Sigmoid colon (tissue), 7 donors: ENCODE data around the gene SLC39A11. TPM values are rescaled to one million over a fixed set of nuclear protein-coding genes. Genes with fewer than 3 reads are reported as not detected.

Experiments
- DNase-seq: peaks from one replicate; pipeline ENCODE4 v3.0.0-alpha.2; 2019
- H3K27ac ChIP-seq, 4 donors: fragments of 200-600 bp; sonication (generic); one replicate each; pipeline ENCODE4 v1.5.1; 2016 to 2019; ENCODE audit warnings: mild to moderate bottlenecking in 1 of 4
- H3K27me3 ChIP-seq, 3 donors: fragments of 200-600 bp; sonication (generic); one replicate each; pipeline ENCODE4 v1.5.1; 2019; ENCODE audit warnings: mild to moderate bottlenecking in 1 of 3
- H3K36me3 ChIP-seq, 4 donors: fragments of 200-600 bp; sonication (generic); one replicate each; pipeline ENCODE4 v1.5.1; 2016 to 2019
- H3K4me1 ChIP-seq, 4 donors: fragments of 200-600 bp; sonication (generic); one replicate each; pipeline ENCODE4 v1.5.1; 2017 to 2019
- H3K4me3 ChIP-seq, 4 donors: fragments of 200-600 bp; sonication (generic); one replicate each; pipeline ENCODE4 v1.5.1; 2017 to 2019; ENCODE audit warnings: mild to moderate bottlenecking in 2 of 4, moderate library complexity in 1 of 4
- H3K9me3 ChIP-seq, 4 donors: fragments of 200-600 bp in 3 of 4; sonication (generic) in 3 of 4; one replicate each; pipeline versions ENCODE4 v1.5.1 to v1.6.1; 2013 to 2019
- CTCF ChIP-seq, 4 experiments: fragments of 450-650 bp in 3 of 4; fragments of 200-600 bp in 1 of 4; IDR thresholded peaks; one replicate each; pipeline ENCODE4 v1.5.1; 2016 to 2019; ENCODE audit warnings: antibody characterized with exemption in 4 of 4, mild to moderate bottlenecking in 3 of 4, moderate library complexity in 2 of 4
- EP300 ChIP-seq, 4 donors: sonication (generic); formaldehyde crosslinking; IDR thresholded peaks; one replicate each; pipeline ENCODE4 v1.6.1; 2017; ENCODE audit warnings: antibody characterized with exemption in 4 of 4
- POLR2A ChIP-seq, 2 donors: fragments of 450-650 bp; IDR thresholded peaks; one replicate each; pipeline ENCODE4 v1.6.1; 2016; ENCODE audit warnings: antibody characterized with exemption in 2 of 2, mild to moderate bottlenecking in 2 of 2, moderate library complexity in 2 of 2
- POLR2AphosphoS5 ChIP-seq, 4 donors: sonication (generic); formaldehyde crosslinking; IDR thresholded peaks; one replicate each; pipeline ENCODE4 v1.6.1; 2017; ENCODE audit warnings: antibody characterized with exemption in 4 of 4
- WGBS, 2 donors: extraction: QIAGEN DNeasy Blood & Tissue Kit; methylation state at CpG; one replicate each; pipeline ENCODE4 v1.1.7; 2013; 5-methylcytosine and 5-hydroxymethylcytosine counted together
- intact Hi-C: fragments of 100-400 bp; cut with DNase I; formaldehyde crosslinking; loops from one replicate; pipeline ENCODE4 v1.15.1; 2023
- polyA plus RNA-seq, 3 donors: library from polyadenylated mRNA; stranded (reverse); fragments of 200-250 nt; gene quantifications; one replicate each; pipeline ENCODE4 v1.2.3, GENCODE V29; 2013
- total RNA-seq, 4 donors: library from RNA; depleted of rRNA; stranded (reverse); fragments of >200 nt; gene quantifications; one replicate each; pipeline ENCODE4 v1.1.0, GENCODE V29; 2016
- donor health status: healthy with polysubstance abuse.
- donor health status: Bipolar disorder and iron deficiency.
- donor health status: healthy.

The SLC39A11 gene
- total and polyA plus RNA-seq, 7 donors: 7.6 to 16.4 (median 8.4) TPM

GRCh38 chr17:72725433-72726068 is 366.9 kb downstream of the SLC39A11 start:
- TF ChIP-seq CTCF (IDR thresholded peaks at IDR 0.05): peak in 3 of 4 experiments; percentile 58 to 67 (median 66)
- no peak for TF ChIP-seq POLR2AphosphoS5 (IDR thresholded peaks at IDR 0.05)
- Histone ChIP-seq H3K9me3 (no peaks in the 10 kb centered on the region), H3K27me3 (no peaks in the 10 kb centered on the region), H3K36me3 (no peaks in the 10 kb centered on the region), H3K27ac (no peak overlapping the region), H3K4me1 (no peaks in the 10 kb centered on the region), H3K4me3 (no peak overlapping the region)
- no peak for DNase-seq
- 22 to 26% methylated on average over 10 of the region's 10 CpGs for WGBS, 2 donors
- intact Hi-C loops: loop anchor here (1.0 to 10.0 kb wide), 2 partner anchors 431 to 509 kb away; a partner anchor contains a TSS

GRCh38 chr17:72724267-72724666 is 368.2 kb downstream of the SLC39A11 start:
- no peak overlapping the region for H3K4me3 ChIP-seq
- H3K36me3 ChIP-seq: no peaks in the 10 kb centered on the region
- 87 to 92% methylated on average over 2 of the region's 2 CpGs for WGBS, 2 donors
- H3K27me3 ChIP-seq: no peaks in the 10 kb centered on the region
- TF ChIP-seq EP300 (IDR thresholded peaks at IDR 0.05): no peak
- TF ChIP-seq POLR2AphosphoS5 (IDR thresholded peaks at IDR 0.05): no peak
- no peak overlapping the region for H3K27ac ChIP-seq
- no peaks in the 10 kb centered on the region for H3K9me3 ChIP-seq
- intact Hi-C loops: loop anchor here (10.0 kb wide), 1 partner anchor 511 kb away; a partner anchor contains a TSS
- DNase-seq: no peak
- no peaks in the 10 kb centered on the region for H3K4me1 ChIP-seq

GRCh38 chr17:72723711-72724110 is 368.8 kb downstream of the SLC39A11 start:
- no peak overlapping the region for H3K27ac ChIP-seq
- no peak overlapping the region for H3K4me3 ChIP-seq
- no peaks in the 10 kb centered on the region for H3K27me3 ChIP-seq
- H3K4me1 ChIP-seq: no peaks in the 10 kb centered on the region
- DNase-seq: no peak
- no peaks in the 10 kb centered on the region for H3K9me3 ChIP-seq
- no peaks in the 10 kb centered on the region for H3K36me3 ChIP-seq
- TF ChIP-seq POLR2A (IDR thresholded peaks at IDR 0.05) (no peak), CTCF (IDR thresholded peaks at IDR 0.05) (no peak), POLR2AphosphoS5 (IDR thresholded peaks at IDR 0.05) (no peak), EP300 (IDR thresholded peaks at IDR 0.05) (no peak)
- intact Hi-C loops: loop anchor here (10.0 kb wide), 1 partner anchor 511 kb away; a partner anchor contains a TSS
- WGBS, 2 donors: 86 to 91% methylated on average over 7 of the region's 7 CpGs

GRCh38 chr17:72720494-72720825 is 372.0 kb downstream of the SLC39A11 start:
- Histone ChIP-seq H3K4me3 (no peak overlapping the region), H3K27ac (no peak overlapping the region), H3K36me3 (no peaks in the 10 kb centered on the region), H3K9me3 (no peaks in the 10 kb centered on the region), H3K27me3 (no peaks in the 10 kb centered on the region), H3K4me1 (no peaks in the 10 kb centered on the region)
- no peak for DNase-seq
- WGBS, 2 donors: 97% methylated on average over 1 of the region's 1 CpG
- TF ChIP-seq POLR2A (IDR thresholded peaks at IDR 0.05) (no peak), CTCF (IDR thresholded peaks at IDR 0.05) (no peak), POLR2AphosphoS5 (IDR thresholded peaks at IDR 0.05) (no peak), EP300 (IDR thresholded peaks at IDR 0.05) (no peak)
- intact Hi-C loops: loop anchor here (10.0 kb wide), 1 partner anchor 514 kb away; a partner anchor contains a TSS

- H3K9me3 ChIP-seq: no peaks in the 10 kb centered on the region
- no peaks in the 10 kb centered on the region for H3K27me3 ChIP-seq
- H3K27ac ChIP-seq: no peak overlapping the region
- H3K4me3 ChIP-seq: no peak overlapping the region
- H3K4me1 ChIP-seq: no peaks in the 10 kb centered on the region
- no peaks in the 10 kb centered on the region for H3K36me3 ChIP-seq
- 49 to 80% methylated on average over 25 of the region's 25 CpGs for WGBS, 2 donors
- intact Hi-C loops: loop anchor here (10.0 kb wide), 2 partner anchors 135 to 515 kb away; a partner anchor contains a TSS
- TF ChIP-seq EP300 (IDR thresholded peaks at IDR 0.05) (no peak), CTCF (IDR thresholded peaks at IDR 0.05) (no peak), POLR2A (IDR thresholded peaks at IDR 0.05) (no peak), POLR2AphosphoS5 (IDR thresholded peaks at IDR 0.05) (no peak)
- no peak for DNase-seq
Measured at GRCh38 chr17:72719578-72720493, 372.7 kb downstream of the SLC39A11 start.
